Duodenal mucosa (tissue), 2 donors: Measurements from ENCODE around the gene TDRD12.
"Not testable (repeated sequence)": the region's sequence is repeated elsewhere in the genome, so short reads cannot be mapped to it uniquely, and the experiment has no call there.

Source experiments
- H3K27ac ChIP-seq: one replicate; pipeline ENCODE4 v1.7.0; 2013; ENCODE audit warnings: low read depth, low read length
- H3K27me3 ChIP-seq, 2 donors: one replicate each; pipeline ENCODE4 v1.7.0; 2013; ENCODE audit warnings: low read length in 2 of 2, control low read depth in 1 of 2; ENCODE audit not compliant: insufficient read depth in 2 of 2, control insufficient read depth in 1 of 2
- H3K36me3 ChIP-seq, 2 donors: one replicate each; pipeline ENCODE4 v1.7.0; 2013; ENCODE audit warnings: low read length in 2 of 2, control low read depth in 1 of 2; ENCODE audit not compliant: insufficient read depth in 2 of 2, control insufficient read depth in 1 of 2
- H3K4me1 ChIP-seq, 2 donors: one replicate each; pipeline ENCODE4 v1.7.0; 2013; ENCODE audit warnings: low read length in 2 of 2, control low read depth in 1 of 2; ENCODE audit not compliant: insufficient read depth in 2 of 2, control insufficient read depth in 1 of 2
- H3K4me3 ChIP-seq, 2 donors: one replicate each; pipeline ENCODE4 v1.7.0; 2013; ENCODE audit warnings: low read length in 2 of 2, low read depth in 1 of 2
- H3K9ac ChIP-seq, 2 donors: one replicate each; pipeline ENCODE4 v1.7.0; 2013; ENCODE audit warnings: low read length in 2 of 2, low read depth in 1 of 2
- H3K9me3 ChIP-seq, 2 donors: one replicate each; pipeline ENCODE4 v1.7.0; 2013; ENCODE audit warnings: low read length in 2 of 2, control low read depth in 1 of 2; ENCODE audit not compliant: control insufficient read depth in 1 of 2

The TDRD12 gene

GRCh38 chr19:32848035-32848434 is 128.5 kb downstream of the TDRD12 start:
- H3K9ac ChIP-seq, H3K36me3 ChIP-seq, H3K9me3 ChIP-seq, H3K27me3 ChIP-seq, H3K27ac ChIP-seq, H3K4me1 ChIP-seq, H3K4me3 ChIP-seq: not testable (repeated sequence)

- Histone ChIP-seq H3K27ac (no peak overlapping the region), H3K36me3 (no peaks in the 10 kb centered on the region), H3K9ac (no peak overlapping the region), H3K4me3 (no peak overlapping the region), H3K4me1 (no peaks in the 10 kb centered on the region), H3K9me3 (no peaks in the 10 kb centered on the region), H3K27me3 (no peaks in the 10 kb centered on the region)
These were observed 132.6 kb downstream of the TDRD12 start for GRCh38 chr19:32852216-32852615.

DNA sequence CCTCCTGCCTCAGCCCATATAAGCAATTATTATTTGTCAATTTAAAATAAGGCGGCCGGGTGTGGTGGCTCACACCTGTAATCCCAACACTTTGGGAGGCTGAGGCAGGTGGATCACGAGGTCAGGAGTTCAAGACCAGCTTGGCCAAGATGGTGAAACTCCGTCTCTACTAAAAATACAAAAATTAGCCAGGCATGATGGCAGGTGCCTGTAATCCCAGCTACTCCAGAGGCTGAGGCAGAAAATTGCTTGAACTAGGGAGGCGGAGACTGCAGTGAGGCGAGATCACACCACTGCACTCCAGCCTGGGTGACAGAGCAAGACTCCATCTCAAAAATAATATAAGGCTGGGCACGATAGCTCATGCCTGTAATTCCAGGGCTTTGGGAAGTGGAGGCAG is 137.3 kb downstream of the TDRD12 start:
- H3K9ac ChIP-seq, H3K4me1 ChIP-seq, H3K4me3 ChIP-seq: not testable (repeated sequence)

DNA sequence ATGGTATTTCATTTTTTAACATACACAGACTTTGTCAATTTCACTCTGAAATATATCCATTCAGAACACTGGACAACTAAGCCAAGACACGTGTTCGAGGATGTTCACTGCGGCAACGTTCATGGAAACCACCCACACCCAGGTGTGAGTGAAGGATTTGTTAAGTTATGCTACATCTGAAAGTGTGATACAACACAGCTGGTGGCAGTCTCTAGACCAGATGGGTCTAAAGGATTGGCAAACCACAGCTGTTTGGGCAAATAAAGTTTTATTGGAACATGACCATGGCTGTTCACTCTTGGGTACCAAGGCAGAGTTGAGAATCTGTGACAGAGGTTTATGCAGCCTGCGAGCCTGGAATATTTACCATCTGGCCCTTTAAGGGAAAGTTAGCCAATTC is 138.0 kb downstream of the TDRD12 start:
- H3K27ac ChIP-seq = no peak overlapping the region
- H3K36me3 ChIP-seq = peaks cover 3 to 11% of the 10 kb centered on the region in 2 donors
- H3K4me3 ChIP-seq = no peak overlapping the region
- no peak overlapping the region for H3K9ac ChIP-seq
- H3K27me3 ChIP-seq = no peaks in the 10 kb centered on the region
- no peaks in the 10 kb centered on the region for H3K9me3 ChIP-seq
- H3K4me1 ChIP-seq = no peaks in the 10 kb centered on the region

More for the DNA sequence above, 137.3 kb downstream of the TDRD12 start:
- H3K27me3 ChIP-seq, H3K36me3 ChIP-seq, H3K27ac ChIP-seq, H3K9me3 ChIP-seq: not testable (repeated sequence)

DNA sequence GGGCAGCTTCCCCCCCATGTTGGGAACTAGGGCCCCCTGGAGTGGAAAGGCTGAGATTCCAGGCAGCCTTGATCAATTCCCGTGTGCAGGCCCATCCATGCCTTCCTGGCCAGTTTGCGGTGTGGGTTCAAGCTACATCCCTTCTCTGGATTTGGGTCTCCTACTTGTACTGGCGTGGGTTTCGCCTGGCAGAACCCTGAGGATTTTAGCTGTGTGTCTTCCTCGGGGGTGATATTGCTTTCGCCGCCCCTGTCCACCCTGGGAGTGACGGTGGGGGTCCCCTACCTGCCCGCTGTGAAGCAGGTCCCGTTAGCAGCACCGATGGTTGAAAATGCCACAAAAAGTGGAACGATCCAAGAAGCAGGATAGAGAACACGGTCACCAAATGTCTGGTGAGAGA is 138.6 kb downstream of the TDRD12 start:
- no peak overlapping the region for H3K4me3 ChIP-seq
- H3K9ac ChIP-seq = no peak overlapping the region
- peaks cover 3 to 11% of the 10 kb centered on the region in 2 donors for H3K36me3 ChIP-seq
- H3K4me1 ChIP-seq = no peaks in the 10 kb centered on the region
- no peak overlapping the region for H3K27ac ChIP-seq
- H3K27me3 ChIP-seq = no peaks in the 10 kb centered on the region
- H3K9me3 ChIP-seq = no peaks in the 10 kb centered on the region

GRCh38 chr19:32858559-32858958 is 139.0 kb downstream of the TDRD12 start:
- no peak overlapping the region for H3K27ac ChIP-seq
- no peak overlapping the region for H3K4me3 ChIP-seq
- no peaks in the 10 kb centered on the region for H3K9me3 ChIP-seq
- H3K36me3 ChIP-seq = peaks cover 3 to 11% of the 10 kb centered on the region in 2 donors
- no peaks in the 10 kb centered on the region for H3K4me1 ChIP-seq
- no peak overlapping the region for H3K9ac ChIP-seq
- no peaks in the 10 kb centered on the region for H3K27me3 ChIP-seq

- Histone ChIP-seq H3K9me3 (no peaks in the 10 kb centered on the region), H3K36me3 (peaks cover 3 to 18% of the 10 kb centered on the region in 2 donors), H3K27me3 (no peaks in the 10 kb centered on the region), H3K4me1 (no peaks in the 10 kb centered on the region), H3K9ac (no peak overlapping the region), H3K27ac (no peak overlapping the region), H3K4me3 (no peak overlapping the region)
These were observed 140.0 kb downstream of the TDRD12 start for GRCh38 chr19:32859591-32859990.

DNA sequence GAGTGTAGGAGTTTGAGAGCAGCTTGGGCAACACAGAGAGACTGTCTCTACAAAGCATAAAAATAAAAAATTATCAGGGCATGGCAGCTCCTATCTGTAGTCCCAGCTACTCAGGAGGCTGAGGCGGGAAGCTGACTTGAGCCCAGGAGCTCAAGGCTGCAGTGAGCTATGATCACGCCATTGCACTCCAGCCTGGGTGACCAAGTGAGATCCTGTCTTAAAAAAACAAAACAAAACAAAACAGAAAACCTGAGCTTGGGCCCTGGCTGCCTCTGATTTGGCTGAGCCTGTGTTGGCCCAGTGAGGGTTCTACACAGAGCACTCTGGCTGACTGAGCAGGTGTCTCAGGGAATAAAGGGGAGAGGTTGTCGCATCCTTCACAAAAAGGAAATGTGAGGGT is 142.0 kb downstream of the TDRD12 start:
- Histone ChIP-seq H3K4me1 (peaks cover 0 to 2% of the 10 kb centered on the region in 2 donors), H3K9ac (no peak overlapping the region), H3K36me3 (peaks cover 3 to 18% of the 10 kb centered on the region in 2 donors), H3K27ac (no peak overlapping the region), H3K4me3 (no peak overlapping the region), H3K9me3 (no peaks in the 10 kb centered on the region), H3K27me3 (no peaks in the 10 kb centered on the region)

- Histone ChIP-seq H3K4me1 (peaks cover 0 to 5% of the 10 kb centered on the region in 2 donors), H3K9me3 (no peaks in the 10 kb centered on the region), H3K9ac (no peak overlapping the region), H3K36me3 (peaks cover 3 to 22% of the 10 kb centered on the region in 2 donors), H3K27ac (no peak overlapping the region), H3K27me3 (no peaks in the 10 kb centered on the region), H3K4me3 (no peak overlapping the region)
These were observed 142.6 kb downstream of the TDRD12 start for GRCh38 chr19:32862173-32862572.

DNA sequence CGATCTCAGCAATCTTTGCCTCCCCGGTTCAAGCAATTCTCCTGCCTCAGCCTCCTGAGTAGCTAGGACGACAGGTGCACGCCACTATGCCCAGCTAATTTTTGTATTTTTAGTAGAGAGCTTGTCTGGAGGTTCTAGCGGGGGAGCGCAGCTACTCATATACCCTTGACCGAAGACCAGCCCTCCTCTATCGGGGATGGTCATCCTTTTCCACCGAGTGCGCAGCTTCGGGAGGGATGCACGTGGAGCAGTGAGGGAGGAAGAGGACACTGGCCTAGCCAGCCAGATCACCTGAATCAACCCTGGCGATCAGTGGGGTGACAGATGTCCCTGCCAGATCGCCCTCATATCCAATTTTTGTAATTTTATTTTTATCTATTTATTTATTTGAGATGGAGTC is 143.2 kb downstream of the TDRD12 start:
- H3K9ac ChIP-seq = no peak overlapping the region
- no peaks in the 10 kb centered on the region for H3K9me3 ChIP-seq
- H3K4me3 ChIP-seq = no peak overlapping the region
- peaks cover 0 to 5% of the 10 kb centered on the region in 2 donors for H3K4me1 ChIP-seq
- peaks cover 3 to 18% of the 10 kb centered on the region in 2 donors for H3K36me3 ChIP-seq
- H3K27ac ChIP-seq = no peak overlapping the region
- no peaks in the 10 kb centered on the region for H3K27me3 ChIP-seq

GRCh38 chr19:32863301-32863700 is 143.7 kb downstream of the TDRD12 start:
- Histone ChIP-seq H3K36me3 (peaks cover 3 to 15% of the 10 kb centered on the region in 2 donors), H3K4me3 (no peak overlapping the region), H3K27ac (no peak overlapping the region), H3K9ac (no peak overlapping the region), H3K4me1 (peaks cover 0 to 5% of the 10 kb centered on the region in 2 donors), H3K9me3 (no peaks in the 10 kb centered on the region), H3K27me3 (no peaks in the 10 kb centered on the region)
